Karpas-422 (cell line): Measurements from ENCODE around the gene ADGRA3. TPM values are rescaled to one million over a fixed set of nuclear protein-coding genes. Genes with fewer than 3 reads are reported as not detected.

ENCODE experiments used
- DNase-seq: peaks from one replicate; pipeline ENCODE4 v3.0.0-alpha.2; 2015
- H2AFZ ChIP-seq: fragments of 200-600 bp; sonication (generic); 2 replicates; pipeline ENCODE4 v1.6.1; 2014; ENCODE audit warnings: antibody characterized with exemption, low read length, mixed read lengths
- H3K27ac ChIP-seq: fragments of 200-600 bp; sonication (generic); 2 replicates; pipeline ENCODE4 v1.5.1; 2014; ENCODE audit warnings: mild to moderate bottlenecking, low read length, moderate library complexity
- H3K27me3 ChIP-seq: fragments of 200-600 bp; sonication (generic); 2 replicates; pipeline ENCODE4 v1.6.1; 2014; ENCODE audit warnings: low read length, mixed read lengths
- H3K36me3 ChIP-seq: fragments of 200-600 bp; sonication (generic); 2 replicates; pipeline ENCODE4 v1.6.1; 2014; ENCODE audit warnings: low read length, mixed read lengths; ENCODE audit not compliant: insufficient read depth
- H3K4me1 ChIP-seq: fragments of 200-600 bp; sonication (generic); 2 replicates; pipeline ENCODE4 v1.6.1; 2014; ENCODE audit warnings: mild to moderate bottlenecking, low read length, mixed read lengths
- H3K4me2 ChIP-seq: fragments of 200-600 bp; sonication (generic); 2 replicates; pipeline ENCODE4 v1.6.1; 2014; ENCODE audit warnings: low read length, low read depth, mild to moderate bottlenecking; ENCODE audit not compliant: poor library complexity, severe bottlenecking
- H3K4me3 ChIP-seq: fragments of 200-600 bp; sonication (generic); 2 replicates; pipeline ENCODE4 v1.5.1; 2014; ENCODE audit warnings: mild to moderate bottlenecking, antibody characterized with exemption, low read length, mixed read lengths
- H3K79me2 ChIP-seq: fragments of 200-600 bp; sonication (generic); 2 replicates; pipeline ENCODE4 v1.6.1; 2014; ENCODE audit warnings: mild to moderate bottlenecking, low read length, mixed read lengths
- H3K9ac ChIP-seq: fragments of 200-600 bp; sonication (generic); 2 replicates; pipeline ENCODE4 v1.6.0; 2014; ENCODE audit warnings: low read length
- H3K9me2 ChIP-seq: fragments of 200-600 bp; sonication (generic), shearing (Covaris generic); replicated peaks from 2 replicates; pipeline ENCODE4 v1.6.0; 2014; ENCODE audit warnings: mild to moderate bottlenecking, low read length, moderate library complexity; ENCODE audit not compliant: insufficient read depth
- H3K9me3 ChIP-seq: fragments of 300-700, 200-600 bp; sonication (generic); 2 replicates; pipeline ENCODE4 v1.6.1; 2014; ENCODE audit warnings: low read length, mixed read lengths
- H4K20me1 ChIP-seq: fragments of 200-600 bp; sonication (generic); 2 replicates; pipeline ENCODE4 v1.6.1; 2014; ENCODE audit warnings: mild to moderate bottlenecking, antibody characterized with exemption, low read length, low read depth; ENCODE audit not compliant: insufficient read depth
- total RNA-seq: library from RNA; depleted of rRNA; stranded (reverse); fragments of >200 nt; shearing (Covaris generic); gene quantifications from 2 replicates; pipeline ENCODE4 v1.2.3, GENCODE V29; 2014; ENCODE audit warnings: low replicate concordance

ADGRA3 gene
- total RNA-seq, 1 experiment from 2014 or later = not detected

DNA sequence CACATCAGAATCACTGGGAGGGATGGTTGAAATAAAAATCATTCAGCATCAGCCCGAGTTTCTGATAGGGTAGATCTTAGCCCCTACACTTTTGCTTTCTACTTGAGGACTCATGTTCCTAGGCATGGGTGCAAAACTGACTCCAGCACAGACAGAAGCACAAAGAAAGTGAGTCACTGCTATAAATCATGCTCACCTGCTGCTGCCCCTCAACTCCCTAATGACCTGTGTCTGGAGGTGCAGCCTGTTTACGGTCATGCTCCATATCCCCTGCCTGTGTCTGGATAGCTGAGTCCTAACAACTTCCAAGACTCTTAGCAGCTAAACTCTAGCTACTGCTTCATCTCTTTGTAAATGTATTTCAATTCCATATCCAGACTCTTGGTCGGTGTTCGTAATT is 57.8 kb downstream of the ADGRA3 start:
- Histone ChIP-seq H4K20me1 (no peaks in the 10 kb centered on the region), H3K27me3 (no peaks in the 10 kb centered on the region), H3K27ac (no peak overlapping the region)

DNA sequence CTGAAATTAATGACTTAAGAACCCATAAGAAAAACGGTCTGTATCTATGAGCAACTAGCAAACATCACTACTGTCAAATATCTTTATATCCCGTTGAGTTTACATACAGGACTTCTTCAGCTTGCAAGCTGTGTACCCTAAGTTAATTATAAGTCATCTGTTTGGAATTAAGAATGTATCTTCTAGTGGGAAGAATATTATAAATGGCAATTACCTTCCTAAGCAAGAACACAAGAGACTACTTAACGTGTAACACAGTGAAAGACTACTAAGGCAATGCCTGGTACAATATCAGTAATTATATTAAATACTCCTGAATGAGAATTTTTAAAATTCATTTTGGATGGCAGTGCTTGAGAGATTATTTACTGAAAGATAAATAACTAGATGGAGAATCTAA is 58.5 kb downstream of the ADGRA3 start:
- no peaks in the 10 kb centered on the region for H3K36me3 ChIP-seq
- H3K27ac ChIP-seq = no peak overlapping the region
- no peak overlapping the region for H3K4me3 ChIP-seq
- H3K4me1 ChIP-seq = no peaks in the 10 kb centered on the region
- no peaks in the 10 kb centered on the region for H3K27me3 ChIP-seq
- H3K9me3 ChIP-seq = no peaks in the 10 kb centered on the region
- H3K4me2 ChIP-seq = no peak overlapping the region
- H4K20me1 ChIP-seq = no peaks in the 10 kb centered on the region
- H3K9ac ChIP-seq = no peak overlapping the region
- H3K9me2 ChIP-seq = no peaks in the 10 kb centered on the region
- H2AFZ ChIP-seq = no peak overlapping the region
- no peak for DNase-seq
- no peaks in the 10 kb centered on the region for H3K79me2 ChIP-seq

More for the DNA sequence above, 57.8 kb downstream of the ADGRA3 start:
- no peak for DNase-seq
- Histone ChIP-seq H3K9me3 (no peaks in the 10 kb centered on the region), H3K4me3 (no peak overlapping the region), H2AFZ (no peak overlapping the region), H3K4me2 (no peak overlapping the region), H3K9me2 (no peaks in the 10 kb centered on the region), H3K36me3 (no peaks in the 10 kb centered on the region), H3K9ac (no peak overlapping the region), H3K4me1 (no peaks in the 10 kb centered on the region), H3K79me2 (no peaks in the 10 kb centered on the region)

DNA sequence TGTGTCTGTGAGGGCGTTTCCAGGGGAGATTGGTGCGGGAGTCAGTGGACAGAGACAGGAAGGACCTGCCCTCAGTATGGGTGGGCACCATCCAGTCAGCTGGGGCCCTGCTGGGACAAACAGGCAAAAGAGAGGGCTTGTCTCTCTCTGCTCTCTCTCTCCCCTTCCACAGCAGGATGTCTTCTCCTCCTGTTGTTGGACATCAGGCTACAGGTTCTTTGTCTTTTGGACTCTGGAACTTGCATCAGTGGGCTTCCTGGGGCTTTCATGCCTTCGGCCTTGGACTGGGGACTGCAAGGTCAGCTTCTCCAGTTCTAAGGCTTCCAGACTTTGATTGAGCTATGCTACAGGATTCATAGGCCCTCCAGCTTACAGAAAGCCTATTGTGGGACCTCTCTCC is 59.6 kb downstream of the ADGRA3 start:
- Histone ChIP-seq H3K4me3 (no peak overlapping the region), H3K36me3 (no peaks in the 10 kb centered on the region), H3K4me1 (no peaks in the 10 kb centered on the region), H3K4me2 (no peak overlapping the region), H4K20me1 (no peaks in the 10 kb centered on the region), H3K9ac (no peak overlapping the region), H3K9me2 (no peaks in the 10 kb centered on the region), H3K79me2 (no peaks in the 10 kb centered on the region), H3K9me3 (no peaks in the 10 kb centered on the region), H3K27ac (no peak overlapping the region), H3K27me3 (no peaks in the 10 kb centered on the region), H2AFZ (no peak overlapping the region)
- DNase-seq = no peak

DNA sequence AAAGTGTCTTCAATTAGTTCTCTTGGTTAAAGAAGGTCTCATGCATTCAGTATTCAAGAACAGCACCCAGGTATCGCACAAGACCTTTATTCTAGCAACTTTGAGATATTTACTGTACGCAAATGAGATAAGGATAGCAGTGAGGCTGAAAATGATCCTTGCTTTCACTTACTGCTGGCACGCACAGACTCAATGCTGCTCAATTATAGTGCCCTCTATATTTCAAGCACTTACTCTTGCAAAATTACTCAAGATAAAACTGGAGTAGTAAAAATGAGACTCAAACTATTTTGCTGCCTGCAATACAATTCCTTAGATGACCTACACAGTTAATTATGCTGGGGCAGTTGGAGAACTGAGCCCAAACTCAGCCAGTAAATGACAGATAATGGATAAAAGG is 60.9 kb downstream of the ADGRA3 start:
- Histone ChIP-seq H3K36me3 (no peaks in the 10 kb centered on the region), H3K9ac (no peak overlapping the region), H4K20me1 (no peaks in the 10 kb centered on the region), H3K9me3 (no peaks in the 10 kb centered on the region), H3K4me2 (no peak overlapping the region), H3K27ac (no peak overlapping the region), H3K27me3 (no peaks in the 10 kb centered on the region), H3K4me3 (no peak overlapping the region), H3K9me2 (no peaks in the 10 kb centered on the region), H3K79me2 (no peaks in the 10 kb centered on the region), H2AFZ (no peak overlapping the region), H3K4me1 (no peaks in the 10 kb centered on the region)
- DNase-seq = no peak

DNA sequence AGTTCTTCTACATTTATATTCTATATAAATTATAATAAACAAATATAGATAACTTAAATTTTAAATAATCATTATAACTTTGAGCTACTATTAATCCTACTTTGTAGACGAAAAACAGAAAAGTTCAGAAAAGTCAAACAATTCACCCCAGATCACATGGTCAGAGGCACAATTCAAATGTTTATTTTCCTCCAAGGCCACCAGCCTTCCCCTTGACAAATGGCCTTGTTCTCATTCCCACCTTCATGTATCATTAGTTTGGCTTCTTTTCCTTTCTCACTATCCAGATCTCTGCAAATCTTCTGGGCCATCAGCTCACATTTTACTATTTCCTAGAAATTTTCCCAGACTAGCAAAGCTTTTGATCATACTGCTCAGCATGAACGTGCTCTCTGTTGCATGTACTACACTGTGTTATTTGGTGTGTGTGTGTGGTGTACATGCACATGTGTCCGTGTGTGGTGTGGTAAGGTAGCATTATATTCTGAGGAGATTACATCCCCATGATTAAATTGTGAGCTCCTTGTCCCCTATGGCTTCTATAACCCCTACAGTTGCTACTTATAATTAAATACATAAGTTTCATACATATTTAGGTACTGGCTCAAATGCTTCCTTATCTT is 61.5 kb downstream of the ADGRA3 start:
- Histone ChIP-seq H3K4me3 (no peak overlapping the region), H3K9me2 (no peaks in the 10 kb centered on the region), H3K36me3 (no peaks in the 10 kb centered on the region), H3K4me2 (no peak overlapping the region), H3K79me2 (no peaks in the 10 kb centered on the region), H3K4me1 (no peaks in the 10 kb centered on the region), H3K9ac (no peak overlapping the region), H3K9me3 (no peaks in the 10 kb centered on the region), H2AFZ (no peak overlapping the region), H4K20me1 (no peaks in the 10 kb centered on the region), H3K27ac (no peak overlapping the region), H3K27me3 (no peaks in the 10 kb centered on the region)
- DNase-seq = no peak

DNA sequence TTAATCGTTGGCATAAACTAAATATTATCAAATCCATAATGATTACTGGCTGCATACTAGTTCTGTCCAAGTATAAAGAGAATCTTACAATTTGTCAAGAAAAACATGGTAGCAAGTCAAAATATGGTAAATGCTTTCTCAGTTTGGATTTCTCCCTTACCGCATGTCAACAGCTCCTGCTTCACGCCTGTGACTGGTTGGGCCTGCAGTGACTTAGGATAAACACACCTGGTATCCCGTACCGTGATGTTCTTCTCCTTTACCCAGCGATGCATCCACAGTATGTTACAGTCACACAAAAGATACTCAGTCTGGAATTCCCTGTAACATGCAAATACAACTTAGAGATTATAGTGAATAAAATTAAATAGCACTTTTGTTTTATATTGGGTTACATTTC is 71.1 kb downstream of the ADGRA3 start:
- H3K4me1 ChIP-seq = no peaks in the 10 kb centered on the region
- H3K27me3 ChIP-seq = no peaks in the 10 kb centered on the region
- no peaks in the 10 kb centered on the region for H3K9me2 ChIP-seq
- H3K9me3 ChIP-seq = no peaks in the 10 kb centered on the region
- H3K9ac ChIP-seq = no peak overlapping the region
- DNase-seq = no peak
- no peak overlapping the region for H3K4me2 ChIP-seq
- no peak overlapping the region for H2AFZ ChIP-seq
- no peaks in the 10 kb centered on the region for H4K20me1 ChIP-seq
- no peaks in the 10 kb centered on the region for H3K79me2 ChIP-seq
- no peak overlapping the region for H3K4me3 ChIP-seq
- H3K36me3 ChIP-seq = no peaks in the 10 kb centered on the region
- H3K27ac ChIP-seq = no peak overlapping the region

DNA sequence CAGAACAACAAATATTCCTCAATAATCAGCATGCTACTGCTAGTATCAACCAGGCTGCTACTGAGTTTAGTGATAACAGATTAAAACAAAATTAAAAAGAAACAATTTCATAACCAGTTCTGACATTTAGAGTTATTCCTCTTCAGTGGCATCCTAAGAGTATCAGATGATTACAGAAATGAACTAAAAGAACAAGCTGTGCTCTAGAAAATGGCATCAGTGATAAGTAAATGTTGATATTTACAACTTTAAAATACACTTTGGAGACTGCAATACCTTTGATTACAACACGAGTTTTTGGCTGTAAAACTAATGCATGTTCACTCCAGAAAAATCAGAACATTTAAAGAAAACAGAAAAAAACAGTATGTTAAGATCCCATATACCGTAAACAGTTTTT is 72.9 kb downstream of the ADGRA3 start:
- no peaks in the 10 kb centered on the region for H3K36me3 ChIP-seq
- H3K9ac ChIP-seq = no peak overlapping the region
- H3K79me2 ChIP-seq = no peaks in the 10 kb centered on the region
- H3K9me2 ChIP-seq = no peaks in the 10 kb centered on the region
- no peak overlapping the region for H2AFZ ChIP-seq
- no peak overlapping the region for H3K27ac ChIP-seq
- no peaks in the 10 kb centered on the region for H4K20me1 ChIP-seq
- H3K4me1 ChIP-seq = no peaks in the 10 kb centered on the region
- H3K27me3 ChIP-seq = no peaks in the 10 kb centered on the region
- H3K9me3 ChIP-seq = no peaks in the 10 kb centered on the region
- H3K4me3 ChIP-seq = no peak overlapping the region
- no peak overlapping the region for H3K4me2 ChIP-seq
- DNase-seq = no peak

DNA sequence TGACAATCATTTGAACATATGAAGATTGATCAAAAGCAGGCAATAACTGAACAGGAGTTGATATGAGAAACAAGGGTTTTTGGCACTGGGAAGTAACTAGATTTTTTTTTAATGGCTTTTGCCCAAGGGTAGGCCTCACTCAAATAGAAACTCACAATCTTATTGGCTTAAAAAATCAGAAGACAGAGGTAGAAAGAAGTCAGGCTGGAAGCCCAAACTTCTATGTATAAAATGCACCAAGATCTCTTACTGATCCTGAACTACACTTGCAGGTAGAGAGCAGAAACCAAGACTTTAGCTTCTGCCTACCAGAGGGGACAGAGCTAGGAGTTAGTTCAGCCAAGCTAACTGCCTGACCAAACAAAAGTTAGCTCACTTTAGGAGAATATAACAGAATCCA is 74.9 kb downstream of the ADGRA3 start:
- H3K4me2 ChIP-seq = no peak overlapping the region
- H3K79me2 ChIP-seq = no peaks in the 10 kb centered on the region
- no peaks in the 10 kb centered on the region for H3K36me3 ChIP-seq
- H3K4me3 ChIP-seq = no peak overlapping the region
- H3K27me3 ChIP-seq = no peaks in the 10 kb centered on the region
- H2AFZ ChIP-seq = no peak overlapping the region
- no peaks in the 10 kb centered on the region for H4K20me1 ChIP-seq
- H3K4me1 ChIP-seq = no peaks in the 10 kb centered on the region
- DNase-seq = no peak
- H3K9me2 ChIP-seq = no peaks in the 10 kb centered on the region
- H3K9ac ChIP-seq = no peak overlapping the region
- H3K9me3 ChIP-seq = no peaks in the 10 kb centered on the region
- no peak overlapping the region for H3K27ac ChIP-seq

DNA sequence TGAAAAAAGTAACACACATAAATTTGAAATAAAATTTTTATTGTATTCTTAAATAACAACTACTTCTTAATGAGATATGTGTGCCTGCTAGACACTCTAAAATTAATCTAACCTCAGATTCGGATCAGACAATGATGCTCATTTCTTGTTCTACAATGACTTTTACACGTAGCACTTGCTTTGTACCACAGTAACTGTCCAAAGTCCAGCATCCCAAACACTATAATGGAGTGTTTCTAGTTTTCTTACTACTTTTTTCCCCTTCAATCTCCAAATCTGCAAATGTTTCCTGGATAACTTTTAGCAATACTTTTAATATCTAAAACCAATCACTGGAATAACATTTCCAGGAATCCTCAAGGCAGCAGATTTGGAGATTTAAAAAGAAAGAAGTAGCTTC is 75.9 kb downstream of the ADGRA3 start:
- Histone ChIP-seq H3K27me3 (no peaks in the 10 kb centered on the region), H3K4me3 (no peak overlapping the region), H4K20me1 (no peaks in the 10 kb centered on the region), H3K9me3 (no peaks in the 10 kb centered on the region), H3K4me1 (no peaks in the 10 kb centered on the region), H3K36me3 (no peaks in the 10 kb centered on the region), H3K27ac (no peak overlapping the region), H3K9ac (no peak overlapping the region), H2AFZ (no peak overlapping the region), H3K9me2 (no peaks in the 10 kb centered on the region), H3K79me2 (no peaks in the 10 kb centered on the region), H3K4me2 (no peak overlapping the region)
- DNase-seq = no peak
